H1 (cell line): ENCODE data around the gene OSBPL9.

Experiments
- BRCA1 ChIP-seq: IDR thresholded peaks from 2 replicates; pipeline ENCODE4 v1.6.1; 2012; ENCODE audit warnings: low read depth, low read length, improper control_type of control experiment
- CEBPB ChIP-seq: IDR thresholded peaks from 2 replicates; pipeline ENCODE4 v1.6.1; 2012; ENCODE audit warnings: low read depth, low read length
- CHD1 ChIP-seq: IDR thresholded peaks from 2 replicates; pipeline ENCODE4 v1.6.1; 2012; ENCODE audit warnings: low read depth, low read length, improper control_type of control experiment
- JUN ChIP-seq: IDR thresholded peaks from 2 replicates; pipeline ENCODE4 v1.6.1; 2011; ENCODE audit warnings: low read depth, mild to moderate bottlenecking, improper control_type of control experiment, low read length
- JUND ChIP-seq: IDR thresholded peaks from 2 replicates; pipeline ENCODE4 v1.6.1; 2011; ENCODE audit warnings: mild to moderate bottlenecking, improper control_type of control experiment, low read length
- KDM5A ChIP-seq: fragments of 200-600 bp; IDR thresholded peaks from 2 replicates; pipeline ENCODE4 v1.7.1; 2012; ENCODE audit warnings: mild to moderate bottlenecking, low read length, inconsistent platforms, mixed read lengths
- MAFK ChIP-seq: IDR thresholded peaks from 2 replicates; pipeline ENCODE4 v1.6.1; 2012; ENCODE audit warnings: low read depth, mild to moderate bottlenecking, improper control_type of control experiment, low read length
- PHF8 ChIP-seq: fragments of 200-600 bp; sonication (generic); conservative IDR thresholded peaks from 2 replicates; pipeline ENCODE4 v1.7.1; 2012; ENCODE audit warnings: low read depth, mild to moderate bottlenecking, inconsistent platforms, low read length, moderate library complexity
- POLR2A ChIP-seq, 2 experiments: IDR thresholded peaks; 1 replicate in 1 of 2; 2 replicates in 1 of 2; pipeline ENCODE4 v1.6.1; 2011; ENCODE audit warnings: low read depth in 2 of 2, low read length in 2 of 2, mild to moderate bottlenecking in 2 of 2; ENCODE audit errors: control extremely low read depth in 1 of 2
- SP1 ChIP-seq: IDR thresholded peaks from 2 replicates; pipeline ENCODE4 v1.6.1; 2011; ENCODE audit warnings: low read depth, low read length
- TAF7 ChIP-seq: optimal IDR thresholded peaks from 2 replicates; pipeline ENCODE3; 2011; ENCODE audit warnings: low read depth, mild to moderate bottlenecking, inconsistent platforms, low read length, moderate library complexity, borderline replicate concordance
- TF ChIP-seq, protein P1 (sequence below): IDR thresholded peaks from 2 replicates; pipeline ENCODE4 v1.6.1; 2011; ENCODE audit warnings: low read length, improper control_type of control experiment
- TF ChIP-seq, protein P2 (sequence below): IDR thresholded peaks from 2 replicates; pipeline ENCODE4 v1.6.1; 2012; ENCODE audit warnings: inconsistent platforms
- TF ChIP-seq, protein P3 (sequence below), 3 experiments: IDR thresholded peaks; 1 replicate in 2 of 3; 2 replicates in 1 of 3; pipeline versions ENCODE4 v1.5.1 to v1.6.1; 2011; ENCODE audit warnings: low read length in 3 of 3, mild to moderate bottlenecking in 3 of 3, inconsistent platforms in 2 of 3, low read depth in 1 of 3, moderate library complexity in 1 of 3; ENCODE audit not compliant: insufficient read depth in 1 of 3; ENCODE audit errors: control extremely low read depth in 1 of 3

DNA sequence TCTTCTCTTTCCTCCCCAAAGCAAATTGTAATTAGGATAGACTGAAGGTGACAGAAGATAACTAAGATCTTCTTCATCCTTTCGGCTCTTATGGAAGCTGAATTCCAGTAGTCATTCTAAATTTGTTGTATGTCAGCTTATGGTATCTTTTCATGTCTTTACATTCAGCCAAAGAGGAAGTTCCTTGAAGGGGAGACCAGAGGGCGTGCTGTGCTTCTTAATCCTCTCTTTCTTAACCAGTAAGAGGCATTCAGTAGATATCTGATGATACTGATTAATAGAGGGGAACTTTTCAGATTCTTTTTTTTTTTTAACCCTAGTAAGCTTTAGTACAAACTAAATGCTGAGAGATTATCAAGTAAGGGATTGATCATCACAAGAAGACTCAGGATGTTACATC, 102.3 kb downstream of the OSBPL9 start:
- TF ChIP-seq, protein P1, sequence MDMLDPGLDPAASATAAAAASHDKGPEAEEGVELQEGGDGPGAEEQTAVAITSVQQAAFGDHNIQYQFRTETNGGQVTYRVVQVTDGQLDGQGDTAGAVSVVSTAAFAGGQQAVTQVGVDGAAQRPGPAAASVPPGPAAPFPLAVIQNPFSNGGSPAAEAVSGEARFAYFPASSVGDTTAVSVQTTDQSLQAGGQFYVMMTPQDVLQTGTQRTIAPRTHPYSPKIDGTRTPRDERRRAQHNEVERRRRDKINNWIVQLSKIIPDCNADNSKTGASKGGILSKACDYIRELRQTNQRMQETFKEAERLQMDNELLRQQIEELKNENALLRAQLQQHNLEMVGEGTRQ, result no peak
- TF ChIP-seq CHD1, result no peak
- TF ChIP-seq POLR2A (IDR thresholded peaks at IDR 0.05; ENCODE audit: control extremely low read depth in 1 of 2, low read depth in 2 of 2, low read length in 2 of 2), result no peak
- TF ChIP-seq KDM5A, result no peak
- no peak for TF ChIP-seq PHF8
- no peak for TF ChIP-seq TAF7
- TF ChIP-seq MAFK, result no peak
- TF ChIP-seq, protein P2, sequence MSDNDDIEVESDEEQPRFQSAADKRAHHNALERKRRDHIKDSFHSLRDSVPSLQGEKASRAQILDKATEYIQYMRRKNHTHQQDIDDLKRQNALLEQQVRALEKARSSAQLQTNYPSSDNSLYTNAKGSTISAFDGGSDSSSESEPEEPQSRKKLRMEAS, result no peak
- TF ChIP-seq JUND, result no peak
- TF ChIP-seq BRCA1, result no peak
- TF ChIP-seq CEBPB, result no peak
- TF ChIP-seq JUN, result no peak
- no peak for TF ChIP-seq SP1
- TF ChIP-seq, protein P3, sequence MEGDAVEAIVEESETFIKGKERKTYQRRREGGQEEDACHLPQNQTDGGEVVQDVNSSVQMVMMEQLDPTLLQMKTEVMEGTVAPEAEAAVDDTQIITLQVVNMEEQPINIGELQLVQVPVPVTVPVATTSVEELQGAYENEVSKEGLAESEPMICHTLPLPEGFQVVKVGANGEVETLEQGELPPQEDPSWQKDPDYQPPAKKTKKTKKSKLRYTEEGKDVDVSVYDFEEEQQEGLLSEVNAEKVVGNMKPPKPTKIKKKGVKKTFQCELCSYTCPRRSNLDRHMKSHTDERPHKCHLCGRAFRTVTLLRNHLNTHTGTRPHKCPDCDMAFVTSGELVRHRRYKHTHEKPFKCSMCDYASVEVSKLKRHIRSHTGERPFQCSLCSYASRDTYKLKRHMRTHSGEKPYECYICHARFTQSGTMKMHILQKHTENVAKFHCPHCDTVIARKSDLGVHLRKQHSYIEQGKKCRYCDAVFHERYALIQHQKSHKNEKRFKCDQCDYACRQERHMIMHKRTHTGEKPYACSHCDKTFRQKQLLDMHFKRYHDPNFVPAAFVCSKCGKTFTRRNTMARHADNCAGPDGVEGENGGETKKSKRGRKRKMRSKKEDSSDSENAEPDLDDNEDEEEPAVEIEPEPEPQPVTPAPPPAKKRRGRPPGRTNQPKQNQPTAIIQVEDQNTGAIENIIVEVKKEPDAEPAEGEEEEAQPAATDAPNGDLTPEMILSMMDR (IDR thresholded peaks at IDR 0.05; ENCODE audit: control extremely low read depth in 1 of 3, insufficient read depth in 1 of 3, low read depth in 1 of 3, low read length in 3 of 3), result no peak
